ENCODE results near the gene CNGA2. TPM values are rescaled to one million over a fixed set of nuclear protein-coding genes. Genes with fewer than 3 reads are reported as not detected.

CNGA2 gene
- total and polyA plus RNA-seq, 10 of the 15 experiments (the other 5 are each of a cell fraction or from before 2014, with no cell fraction given) = not detected

- no TSS peak for BruUV-seq (replicated peaks)
- Histone ChIP-seq H3K27ac (ENCODE audit: control insufficient read depth, insufficient read depth) (no peak overlapping the region), H3K27me3 (replicated peaks in 1 of 2; ENCODE audit: control insufficient read depth in 2 of 2, insufficient read depth in 2 of 2, low read length in 1 of 2) (no peaks in the 10 kb centered on the region), H3K4me2 (ENCODE audit: control insufficient read depth, insufficient read depth) (no peak overlapping the region), H3K79me2 (ENCODE audit: control insufficient read depth, insufficient read depth, low read length) (no peaks in the 10 kb centered on the region), H2AFZ (ENCODE audit: control insufficient read depth, low read depth, low read length) (no peak overlapping the region), H3K36me3 (ENCODE audit: control insufficient read depth in 2 of 2, insufficient read depth in 2 of 2, low read length in 1 of 2) (no peaks in the 10 kb centered on the region), H3K9me3 (replicated peaks; ENCODE audit: control insufficient read depth, insufficient read depth, low read length) (no peaks in the 10 kb centered on the region), H3K4me1 (ENCODE audit: control insufficient read depth, insufficient read depth, low read length) (no peaks in the 10 kb centered on the region), H3K9ac (ENCODE audit: control insufficient read depth, insufficient read depth, low read length) (no peak overlapping the region), H4K20me1 (ENCODE audit: control insufficient read depth, insufficient read depth) (no peaks in the 10 kb centered on the region), H3K4me3 (no peak overlapping the region)
- ChIA-PET POLR2A (no interaction called here), RAD21 (ENCODE audit: unreplicated experiment) (no interaction called here), SMC1A (ENCODE audit: uncharacterized antibody, unreplicated experiment) (no interaction called here), CTCF (no interaction called here)
- ATAC-seq (no peak), DNase-seq (ENCODE audit: low read depth, low spot score) (no peak), FAIRE-seq (no peak)
- 45% methylated on average over 7 of the region's 7 CpGs for WGBS (ENCODE audit: insufficient coverage, insufficient replicate concordance, low lambda C conversion rate, missing lambda C conversion rate)
- in situ Hi-C loops (cut with MboI) (no loop called here), intact Hi-C loops (cut with micrococcal nuclease; ENCODE audit: unreplicated experiment) (no loop called here)
- TF ChIP-seq ZZZ3 (IDR thresholded peaks at IDR 0.05; ENCODE audit: control insufficient read depth, insufficient read length, low read depth) = no peak
- no peak for TF ChIP-seq EGR1 (IDR thresholded peaks at IDR 0.05; ENCODE audit: borderline replicate concordance in 1 of 2, low read depth in 2 of 2, low read length in 2 of 2)
- TF ChIP-seq NRF1 (conservative IDR thresholded peaks at IDR 0.05; ENCODE audit: low read depth, low read length) = no peak
- TF ChIP-seq BCL11A (IDR thresholded peaks at IDR 0.05; ENCODE audit: low read depth, low read length) = no peak
- TF ChIP-seq SUPT20H (IDR thresholded peaks at IDR 0.05; ENCODE audit: borderline replicate concordance, control insufficient read depth, low read depth, low read length) = no peak
- TF ChIP-seq MYB (IDR thresholded peaks at IDR 0.05; ENCODE audit: borderline replicate concordance, low read depth, low read length) = no peak
- TF ChIP-seq KLF5 (IDR thresholded peaks at IDR 0.05; ENCODE audit: partially characterized antibody) = no peak
- TF ChIP-seq NFXL1 (IDR thresholded peaks at IDR 0.05; ENCODE audit: borderline replicate concordance) = no peak
- no peak for TF ChIP-seq IRF4 (IDR thresholded peaks at IDR 0.05; ENCODE audit: low read depth, low read length)
- TF ChIP-seq ZSCAN29 (IDR thresholded peaks at IDR 0.05) = no peak
- TF ChIP-seq NBN (IDR thresholded peaks at IDR 0.05) = no peak
- no peak for TF ChIP-seq IRF5 (IDR thresholded peaks at IDR 0.05; ENCODE audit: borderline replicate concordance)
- no peak for TF ChIP-seq MTA3 (IDR thresholded peaks at IDR 0.05; ENCODE audit: borderline replicate concordance, low read length)
- no peak for TF ChIP-seq RAD21 (IDR thresholded peaks at IDR 0.05; ENCODE audit: insufficient read depth, low read depth, low read length)
Measured at GRCh38 chrX:151701531-151701930, 33.0 kb upstream of the CNGA2 start.

Measured in GM12878 (cell line).